GM12892 (cell line): ENCODE results near the gene EML4.

Source experiments
- POLR2A ChIP-seq: IDR thresholded peaks from 2 replicates; pipeline ENCODE4 v1.6.1; 2011; ENCODE audit warnings: low read depth, low read length, control low read depth
- POLR2AphosphoS5 ChIP-seq: IDR thresholded peaks from 2 replicates; pipeline ENCODE4 v1.6.1; 2011; ENCODE audit warnings: low read depth, low read length, control low read depth
- TAF1 ChIP-seq: IDR thresholded peaks from 2 replicates; pipeline ENCODE4 v1.6.1; 2011; ENCODE audit warnings: low read depth, mild to moderate bottlenecking, control low read depth, low read length, borderline replicate concordance

DNA sequence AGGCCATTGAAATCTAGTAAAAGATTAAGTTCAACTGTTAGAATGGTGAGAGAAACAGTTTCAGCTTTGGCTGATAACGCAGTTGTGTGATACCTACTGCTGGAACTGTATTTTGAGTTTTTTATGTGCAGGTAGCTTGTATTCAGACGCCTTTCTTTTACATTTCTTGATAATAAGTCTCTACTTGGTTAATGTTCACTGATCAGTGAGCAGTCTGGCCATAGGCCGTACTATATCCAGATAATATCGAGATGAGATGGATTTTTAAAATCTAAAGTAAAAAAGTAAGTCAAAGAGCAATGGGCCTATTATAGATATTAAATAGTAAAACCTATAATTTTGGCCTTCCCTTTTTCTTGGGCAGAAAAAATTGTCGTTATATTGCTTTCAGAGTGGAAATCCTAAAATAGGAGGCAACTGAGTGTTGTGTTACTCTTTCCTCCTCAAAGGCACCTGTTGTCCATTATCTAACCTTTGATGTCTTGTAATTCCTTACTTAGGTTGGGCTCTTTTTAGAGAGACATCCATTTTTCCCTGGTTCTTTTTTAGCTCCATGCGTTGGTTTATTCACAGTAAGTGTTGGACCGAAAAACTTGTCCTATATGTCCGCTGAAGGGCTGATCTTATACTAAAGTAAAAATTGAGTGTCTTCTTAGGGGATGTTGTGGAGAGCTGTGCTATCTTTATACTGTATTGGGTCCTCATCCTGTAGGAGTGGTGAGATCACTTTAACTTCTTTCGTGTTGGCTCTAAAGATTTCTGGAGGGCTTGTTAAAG is 1.7 kb downstream of the EML4 start:
- TF ChIP-seq POLR2A, result no peak
- no peak for TF ChIP-seq POLR2AphosphoS5
- TF ChIP-seq TAF1, result no peak
